T follicular helper cell (primary cell): ENCODE measurements around the gene PDCD1LG2.

Experiments
- DNase-seq: peaks from one replicate; pipeline ENCODE4 v3.0.0-alpha.2; 2020; ENCODE audit warnings: low read depth

The PDCD1LG2 gene

DNA sequence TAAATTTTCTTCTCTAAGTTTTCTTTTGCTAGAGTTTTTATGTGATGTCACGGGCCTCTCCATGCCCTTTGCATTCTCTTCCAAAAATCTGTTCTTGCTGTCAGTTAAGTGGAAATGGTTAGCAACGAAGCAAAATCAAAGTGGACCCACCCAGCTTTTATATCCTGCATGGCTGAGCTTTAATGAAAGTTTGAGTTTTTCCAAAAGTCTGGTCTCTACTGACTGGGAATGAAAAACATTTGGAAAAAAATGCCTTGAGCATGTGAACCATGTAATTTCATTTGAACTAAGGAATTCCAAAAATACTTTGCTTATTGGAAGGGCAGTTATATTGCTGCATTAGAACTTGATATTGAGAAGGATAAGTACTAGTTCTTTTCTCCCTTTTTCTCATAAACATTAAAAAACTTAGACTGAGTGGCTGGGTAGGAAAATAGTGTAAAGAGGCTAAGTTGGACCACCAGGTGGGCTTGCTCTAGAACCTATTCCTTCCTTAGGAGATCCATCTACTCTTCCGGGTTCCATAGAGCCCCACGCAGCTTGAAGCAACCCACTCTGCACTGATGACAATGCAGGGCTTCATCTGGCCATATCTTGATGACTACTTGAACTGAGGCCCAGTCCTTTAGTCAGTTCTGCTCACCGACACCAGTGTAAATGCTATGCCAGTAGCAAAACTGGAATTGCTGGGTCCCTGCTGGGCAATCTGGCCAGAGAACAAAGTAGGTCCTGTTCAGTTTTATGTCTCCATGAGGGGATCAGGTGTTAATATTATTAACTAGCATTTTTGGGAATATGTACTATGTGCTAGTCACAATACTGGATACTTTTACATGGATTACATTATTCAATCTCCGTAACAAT, 101.2 kb downstream of the PDCD1LG2 start:
- no peak for DNase-seq

DNA sequence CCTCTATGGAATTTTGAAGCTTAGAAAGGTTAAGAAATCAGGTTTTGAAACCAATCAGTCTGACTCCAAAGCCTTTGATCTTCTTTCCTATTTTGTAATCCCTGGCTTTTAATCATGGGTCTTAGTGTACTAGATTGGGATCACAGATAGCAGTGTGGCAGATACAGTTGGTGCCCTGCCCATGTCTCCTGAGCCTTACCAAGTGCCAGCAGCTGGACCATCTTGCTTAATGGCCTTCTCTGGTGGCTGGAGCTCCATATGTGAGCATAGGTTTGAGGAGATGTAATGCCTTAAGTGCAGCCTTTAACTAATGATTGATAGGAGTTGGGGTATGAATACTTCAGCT, 101.8 kb downstream of the PDCD1LG2 start:
- no peak for DNase-seq

DNA sequence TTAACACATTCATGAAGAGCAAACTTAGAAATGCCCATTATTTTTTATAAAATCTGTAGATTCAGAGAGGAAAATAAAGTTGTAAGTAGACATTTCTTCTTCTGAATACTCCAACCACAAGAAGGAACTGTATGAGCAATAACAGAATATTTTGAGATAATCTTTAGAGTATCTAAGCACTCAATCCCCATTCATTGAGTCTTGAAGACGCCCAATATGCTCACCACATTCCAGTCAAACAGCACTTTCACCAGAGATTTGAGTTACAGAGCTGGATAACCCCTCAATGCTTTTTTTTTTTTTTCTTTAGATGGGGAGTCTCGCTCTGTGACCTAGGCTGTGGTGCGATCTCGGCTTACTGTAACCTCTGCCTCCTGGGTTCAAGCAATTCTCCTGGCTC, 103.9 kb downstream of the PDCD1LG2 start:
- no peak for DNase-seq

DNA sequence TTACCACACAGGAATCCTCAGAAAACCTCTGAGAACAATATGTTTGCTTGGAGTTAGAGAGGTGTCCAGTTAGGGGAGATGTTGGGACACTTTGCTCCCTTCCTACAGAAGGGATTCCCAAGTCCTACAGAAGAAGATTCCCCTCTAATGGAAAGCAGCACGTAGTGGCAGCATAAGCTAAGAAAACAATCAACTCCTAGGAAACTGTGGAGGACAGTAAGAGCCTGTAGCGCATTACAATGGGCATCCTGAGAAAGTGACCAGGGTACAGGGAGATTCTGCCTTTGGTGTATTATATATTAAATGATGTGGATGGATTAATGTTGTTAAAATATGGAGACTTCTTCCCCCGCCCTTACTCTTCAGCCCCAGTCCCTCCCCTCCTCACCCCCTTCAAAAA, 104.7 kb downstream of the PDCD1LG2 start:
- DNase-seq, result no peak

DNA sequence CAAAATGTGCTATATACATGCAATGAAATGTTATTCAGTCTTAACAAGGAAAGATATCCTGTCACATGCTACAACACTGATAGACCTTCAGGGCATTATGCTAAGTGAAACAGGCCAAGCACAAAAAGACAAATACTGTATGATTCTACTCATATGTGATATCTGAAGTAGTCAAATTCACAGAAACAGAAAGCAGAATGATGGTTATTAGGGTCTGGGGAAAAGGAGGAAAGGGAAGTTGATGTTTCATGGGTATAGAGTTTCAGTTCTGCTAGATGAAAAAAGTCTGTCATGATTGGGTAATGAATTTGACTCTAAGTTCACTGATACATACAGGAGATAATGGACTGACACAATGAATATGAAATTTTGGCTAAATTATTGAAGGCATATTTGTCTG, 107.4 kb downstream of the PDCD1LG2 start:
- DNase-seq, result no peak

DNA sequence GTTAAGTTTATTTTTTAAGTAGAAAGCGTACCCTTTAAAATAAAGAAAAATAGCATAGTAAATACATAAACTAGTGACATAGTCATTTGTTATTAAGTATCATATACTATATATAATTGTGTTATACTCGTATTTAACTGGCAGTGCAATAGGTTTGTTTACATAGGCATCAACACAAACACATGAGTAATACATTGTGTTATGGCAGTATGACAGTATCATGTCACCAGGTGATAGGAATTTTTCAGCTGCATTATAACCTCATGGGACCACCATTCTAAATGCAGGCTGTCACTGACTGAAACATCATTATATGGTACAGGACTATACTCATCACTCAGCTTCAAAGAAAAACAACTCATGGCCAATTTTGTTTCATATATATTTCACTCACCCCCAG, 110.2 kb downstream of the PDCD1LG2 start:
- DNase-seq, result no peak
